ENCODE measurements around the gene RGL4. TPM values are rescaled to one million over a fixed set of nuclear protein-coding genes. Genes with fewer than 3 reads are reported as not detected.
"Not testable (repeated sequence)": the region's sequence is repeated elsewhere in the genome, so short reads cannot be mapped to it uniquely, and the experiment has no call there.

RGL4 gene
- total RNA-seq, 2 donors from 2014 or later: 4.1 to 10.4 TPM

DNA sequence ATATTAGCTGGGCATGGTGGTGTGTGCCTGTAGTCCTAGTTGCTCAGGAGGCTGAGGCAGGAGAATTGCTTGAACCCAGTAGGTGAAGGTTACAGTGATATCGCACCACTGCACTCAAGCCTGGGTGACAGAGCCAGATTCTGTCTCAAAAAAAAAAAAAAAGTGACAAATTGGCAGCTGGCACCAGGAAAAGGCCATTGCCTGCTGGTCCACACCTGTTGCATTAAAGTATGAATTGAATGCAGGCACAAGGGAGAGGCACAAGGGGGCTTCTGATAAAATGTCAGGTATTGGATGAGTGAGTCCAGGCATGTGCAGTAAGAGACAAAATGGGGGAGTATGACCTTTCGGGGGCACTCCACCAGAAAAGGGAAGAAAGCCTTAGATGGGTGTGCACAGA lies 31.9 kb downstream of the RGL4 start:
- H3K36me3 Mint-ChIP-seq (ENCODE audit: low read depth): no peaks in the 10 kb centered on the region
- H3K4me1 Mint-ChIP-seq: no peaks in the 10 kb centered on the region
- no peak overlapping the region for H3K4me3 Mint-ChIP-seq
- no peak for ATAC-seq (replicated peaks)
- no peak overlapping the region for H3K27ac Mint-ChIP-seq
- peaks cover 4% of the 10 kb centered on the region for H3K27me3 Mint-ChIP-seq
- no peaks in the 10 kb centered on the region for H3K9me3 Mint-ChIP-seq

DNA sequence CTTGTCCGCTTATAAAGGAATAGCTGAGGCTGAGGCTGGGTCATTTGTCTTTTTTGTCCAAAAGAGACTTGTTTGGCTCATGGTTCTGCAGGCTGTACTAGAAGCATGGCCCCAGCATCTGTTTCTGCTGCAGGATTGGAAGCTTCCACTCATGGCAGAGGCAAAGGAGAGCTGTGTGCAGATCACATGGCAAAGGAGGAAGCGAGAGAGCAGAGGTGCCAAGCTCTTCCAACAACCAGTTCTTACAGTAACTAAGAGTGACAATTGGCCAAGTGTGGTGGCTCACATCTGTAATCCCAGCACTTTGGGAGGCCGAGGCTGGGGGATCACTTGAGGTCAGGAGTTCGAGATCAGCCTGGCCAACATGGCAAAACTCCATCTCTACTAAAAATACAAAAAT lies 37.3 kb downstream of the RGL4 start:
- not testable (repeated sequence) for H3K4me3 Mint-ChIP-seq; H3K36me3 Mint-ChIP-seq (ENCODE audit: low read depth); H3K4me1 Mint-ChIP-seq; H3K27ac Mint-ChIP-seq; H3K27me3 Mint-ChIP-seq; H3K9me3 Mint-ChIP-seq; ATAC-seq (replicated peaks)

DNA sequence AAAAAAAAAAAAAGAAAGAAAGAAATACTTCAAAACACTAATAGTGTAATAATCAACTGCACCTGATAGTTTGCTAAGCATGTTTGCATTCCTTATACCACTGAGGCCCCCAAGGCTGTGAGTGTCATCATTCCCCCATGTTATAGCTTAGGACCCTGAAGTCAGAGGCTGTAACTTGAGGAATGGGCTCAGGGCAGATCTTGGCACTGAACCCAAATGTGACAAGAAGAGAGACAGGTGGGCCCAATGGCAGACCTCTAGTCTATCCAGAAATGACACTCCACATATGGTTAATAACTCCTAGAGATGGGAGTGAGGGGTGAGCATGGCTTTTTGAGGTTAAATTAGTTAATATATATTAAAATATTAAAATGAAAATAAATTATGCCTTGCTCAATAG lies 46.9 kb downstream of the RGL4 start:
- no peak for ATAC-seq (replicated peaks)
- H3K4me3 Mint-ChIP-seq: no peak overlapping the region
- H3K27me3 Mint-ChIP-seq: no peaks in the 10 kb centered on the region
- no peaks in the 10 kb centered on the region for H3K9me3 Mint-ChIP-seq
- no peaks in the 10 kb centered on the region for H3K4me1 Mint-ChIP-seq
- H3K36me3 Mint-ChIP-seq (ENCODE audit: low read depth): no peaks in the 10 kb centered on the region
- no peak overlapping the region for H3K27ac Mint-ChIP-seq

GRCh38 chr22:23742505-23743264 lies 51.9 kb downstream of the RGL4 start:
- Mint-ChIP-seq H3K27ac (no peak overlapping the region), H3K4me1 (no peaks in the 10 kb centered on the region), H3K9me3 (no peaks in the 10 kb centered on the region), H3K4me3 (no peak overlapping the region), H3K27me3 (no peaks in the 10 kb centered on the region), H3K36me3 (ENCODE audit: low read depth) (peaks cover 23% of the 10 kb centered on the region)
- ATAC-seq (replicated peaks): no peak

GRCh38 chr22:23743303-23743705 lies 52.5 kb downstream of the RGL4 start:
- no peaks in the 10 kb centered on the region for H3K27me3 Mint-ChIP-seq
- no peaks in the 10 kb centered on the region for H3K9me3 Mint-ChIP-seq
- H3K27ac Mint-ChIP-seq: no peak overlapping the region
- H3K36me3 Mint-ChIP-seq (ENCODE audit: low read depth): peaks cover 23% of the 10 kb centered on the region
- H3K4me3 Mint-ChIP-seq: no peak overlapping the region
- no peaks in the 10 kb centered on the region for H3K4me1 Mint-ChIP-seq
- no peak for ATAC-seq (replicated peaks)

DNA sequence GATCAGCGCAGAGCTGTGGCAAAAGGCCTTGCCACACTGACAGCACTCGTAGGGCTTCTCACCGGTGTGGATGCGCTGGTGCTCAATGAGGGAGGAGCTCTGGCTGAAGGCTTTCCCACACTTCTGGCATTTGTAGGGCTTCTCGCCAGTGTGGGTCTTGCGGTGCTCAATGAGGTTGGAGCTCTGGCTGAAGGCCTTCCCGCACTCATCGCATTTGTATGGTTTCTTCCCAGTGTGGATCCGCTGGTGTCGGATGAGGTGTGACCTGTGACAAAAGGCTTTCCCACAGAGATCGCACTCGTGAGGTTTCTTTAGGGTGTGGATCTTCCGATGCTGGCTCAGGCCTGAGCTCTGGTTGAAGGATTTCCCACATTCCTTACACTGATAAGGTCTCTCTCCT lies 53.2 kb downstream of the RGL4 start:
- Mint-ChIP-seq H3K4me3 (no peak overlapping the region), H3K27ac (no peak overlapping the region), H3K27me3 (no peaks in the 10 kb centered on the region), H3K36me3 (ENCODE audit: low read depth) (peaks cover 23% of the 10 kb centered on the region), H3K4me1 (no peaks in the 10 kb centered on the region), H3K9me3 (no peaks in the 10 kb centered on the region)
- no peak for ATAC-seq (replicated peaks)

DNA sequence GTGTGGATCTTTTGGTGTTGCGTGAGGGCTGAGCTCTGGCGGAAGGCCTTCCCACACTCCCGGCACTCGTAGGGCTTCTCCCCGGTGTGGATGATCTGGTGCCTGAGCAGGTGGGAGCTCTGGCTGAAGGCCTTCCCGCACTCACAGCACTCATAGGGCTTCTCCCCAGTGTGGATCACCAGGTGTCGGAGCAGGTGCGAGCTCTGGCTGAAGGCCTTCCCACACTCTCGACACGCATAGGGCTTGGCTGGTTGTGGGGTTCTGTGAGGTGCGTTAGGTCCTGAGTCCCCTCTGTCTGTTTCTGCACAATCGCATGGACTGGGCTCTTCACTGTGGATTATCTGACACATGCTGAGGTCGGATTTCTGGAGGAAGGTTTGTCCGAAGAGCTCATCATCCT lies 53.7 kb downstream of the RGL4 start:
- ATAC-seq (replicated peaks): no peak
- Mint-ChIP-seq H3K27me3 (no peaks in the 10 kb centered on the region), H3K36me3 (ENCODE audit: low read depth) (peaks cover 23% of the 10 kb centered on the region), H3K4me3 (no peak overlapping the region), H3K27ac (no peak overlapping the region), H3K4me1 (peaks cover under 1% of the 10 kb centered on the region), H3K9me3 (no peaks in the 10 kb centered on the region)

GRCh38 chr22:23745791-23746190 lies 55.0 kb downstream of the RGL4 start:
- Mint-ChIP-seq H3K4me3 (no peak overlapping the region), H3K36me3 (ENCODE audit: low read depth) (peaks cover 23% of the 10 kb centered on the region), H3K27me3 (no peaks in the 10 kb centered on the region), H3K4me1 (peaks cover 12% of the 10 kb centered on the region), H3K27ac (no peak overlapping the region), H3K9me3 (no peaks in the 10 kb centered on the region)
- ATAC-seq (replicated peaks): no peak

Other genes starting within 250 kb of the RGL4 start
- gene IGLL1, start 110.7 kb upstream of the RGL4 start, total RNA-seq: not detected
- under 1 TPM in 1 of 2 donors, not detected in 1; 0.40 TPM for gene DRICH1, start 58.7 kb upstream of the RGL4 start, total RNA-seq
- 1 to 10 TPM in 1 of 2 donors, under 1 TPM in 1; 0.82 to 1.1 TPM for gene ZNF70, start 60.1 kb downstream of the RGL4 start, total RNA-seq
- gene VPREB3, start 63.4 kb downstream of the RGL4 start, total RNA-seq: not detected
- gene C22orf15, start 72.0 kb downstream of the RGL4 start, total RNA-seq: not detected
- gene CHCHD10, start 77.0 kb downstream of the RGL4 start, total RNA-seq: 100 to 1,000 TPM in 1 of 2 donors, 10 to 100 TPM in 1; 49.6 to 104 TPM
- under 1 TPM; 0.45 to 0.50 TPM for gene MMP11, start 81.8 kb downstream of the RGL4 start, total RNA-seq
- 10 to 100 TPM; 51.4 to 70.1 TPM for gene SMARCB1, start 96.0 kb downstream of the RGL4 start, total RNA-seq
- gene DERL3, start 148.0 kb downstream of the RGL4 start, total RNA-seq: 1 to 10 TPM; 5.0 to 9.3 TPM
- gene SLC2A11, start 166.9 kb downstream of the RGL4 start, total RNA-seq: 1 to 10 TPM; 3.8 to 5.9 TPM
- gene MIF, start 203.4 kb downstream of the RGL4 start, total RNA-seq: 1,000 to 10,000 TPM; 1,250 to 1,556 TPM